Measurements from ENCODE around the gene SLC23A2. TPM values are rescaled to one million over a fixed set of nuclear protein-coding genes. Genes with fewer than 3 reads are reported as not detected.

Gene SLC23A2
- total RNA-seq, 4 donors from 2014 or later = 3.6 to 15.1 (median 11.1) TPM

GRCh38 chr20:4802527-4802926, 198.8 kb downstream of the SLC23A2 start:
- intact Hi-C loops (cut with DNase I) = no loop called here

More at GRCh38 chr20:4802527-4802926, 198.8 kb downstream of the SLC23A2 start:
- 75 to 76% methylated on average over 3 of the region's 3 CpGs for WGBS, 2 donors
- Histone ChIP-seq H3K27me3 (no peaks in the 10 kb centered on the region), H3K4me3 (no peak overlapping the region), H3K36me3 (peaks cover 0 to 28% (median 3%) of the 10 kb centered on the region in 3 donors), H3K27ac (peak overlapping the region in 1 of 4 donors; percentile 49), H3K9me3 (peaks cover 0 to 11% (median 0%) of the 10 kb centered on the region in 3 donors), H3K4me1 (no peaks in the 10 kb centered on the region)
- no peak for DNase-seq
- no peak for TF ChIP-seq POLR2A (IDR thresholded peaks at IDR 0.05)
- no peak for TF ChIP-seq CTCF (IDR thresholded peaks at IDR 0.05)

Small RNA genes within 50 kb of the gene (small RNA-seq; reads per million reads assigned to genes)
- gene AL121890.1 = 0 reads per million in 4 donors
- gene RF00322 = 0 reads per million in 4 donors

Other genes with a start within 250 kb of the SLC23A2 start
- gene RASSF2, start 177.9 kb downstream of the SLC23A2 start, total RNA-seq = 10 to 100 TPM in 1 of 4 donors, 1 to 10 TPM in 3; 1.6 to 17.5 (median 5.4) TPM
- gene TMEM230, start 111.6 kb upstream of the SLC23A2 start, total RNA-seq = 10 to 100 TPM; 19.2 to 46.1 (median 34.6) TPM
- gene PCNA, start 118.4 kb upstream of the SLC23A2 start, total RNA-seq = 100 to 1,000 TPM in 2 of 4 donors, 10 to 100 TPM in 2; 58.9 to 160 (median 97.1) TPM
- gene CDS2, start 125.5 kb upstream of the SLC23A2 start, total RNA-seq = 10 to 100 TPM; 13.7 to 25.7 (median 14.5) TPM